Body of pancreas (tissue), 4 donors: ENCODE measurements around the gene RING1. TPM values are rescaled to one million over a fixed set of nuclear protein-coding genes. Genes with fewer than 3 reads are reported as not detected.

Source experiments
- ATAC-seq: fragments of 150-250 bp; one replicate; pipeline ENCODE4 v1.9.1; 2016
- DNase-seq, 4 donors: peaks; one replicate each; pipeline ENCODE4 v3.0.0-alpha.2; 2019
- H3K27ac ChIP-seq, 4 donors: fragments of 200-600 bp; sonication (generic); 1 replicate in 3 of 4; 2 replicates in 1 of 4; pipeline versions ENCODE4 v1.5.1 to v1.6.1; 2016 to 2019; ENCODE audit warnings: mild to moderate bottlenecking in 1 of 4, mixed read lengths in 1 of 4, moderate library complexity in 1 of 4
- H3K27me3 ChIP-seq, 2 donors: fragments of 200-600 bp; sonication (generic); one replicate each; pipeline ENCODE4 v1.6.0; 2016; ENCODE audit warnings: mild to moderate bottlenecking in 1 of 2
- H3K36me3 ChIP-seq, 2 donors: fragments of 200-600 bp; sonication (generic); replicated peaks in 1 of 2; 2 replicates each; pipeline ENCODE4 v1.5.1; 2016; ENCODE audit warnings: low read depth in 2 of 2; ENCODE audit not compliant: insufficient read depth in 1 of 2
- H3K4me1 ChIP-seq: fragments of 200-600 bp; sonication (generic); one replicate; pipeline ENCODE4 v1.6.0; 2016
- H3K4me3 ChIP-seq, 2 donors: fragments of 200-600 bp; sonication (generic); 1 replicate in 1 of 2; 2 replicates in 1 of 2; pipeline ENCODE4 v1.5.1; 2016 to 2019
- H3K9me3 ChIP-seq, 3 donors: fragments of 200-600 bp; sonication (generic); 1 replicate in 2 of 3; 2 replicates in 1 of 3; pipeline ENCODE4 v1.5.1; 2016
- POLR2A ChIP-seq, 3 donors: fragments of 450-650 bp; IDR thresholded peaks; one replicate each; pipeline ENCODE4 v1.6.1; 2016; ENCODE audit warnings: antibody characterized with exemption in 3 of 3, mild to moderate bottlenecking in 2 of 3
- WGBS, 2 donors: methylation state at CpG; one replicate each; pipeline ENCODE4 v1.1.5; 2017; 5-methylcytosine and 5-hydroxymethylcytosine counted together
- intact Hi-C: fragments of 100-400 bp; cut with DNase I; formaldehyde crosslinking; loops from one replicate; pipeline ENCODE4 v1.15.1; 2023
- total RNA-seq, 2 donors: library from RNA; depleted of rRNA; stranded (reverse); fragments of >200 nt; gene quantifications; one replicate each; pipeline ENCODE4 v1.1.0, GENCODE V29; 2016
- TF ChIP-seq, protein P1 (sequence below), 7 experiments: fragments of 450-650 bp in 4 of 7; fragments of 200-600 bp in 3 of 7; sonication (generic) in 3 of 7; IDR thresholded peaks; one replicate each; pipeline ENCODE4 v1.5.1; 2016 to 2019; ENCODE audit warnings: antibody characterized with exemption in 7 of 7

The RING1 gene
- total RNA-seq, 2 donors from 2014 or later, result 11.2 to 28.3 TPM

DNA sequence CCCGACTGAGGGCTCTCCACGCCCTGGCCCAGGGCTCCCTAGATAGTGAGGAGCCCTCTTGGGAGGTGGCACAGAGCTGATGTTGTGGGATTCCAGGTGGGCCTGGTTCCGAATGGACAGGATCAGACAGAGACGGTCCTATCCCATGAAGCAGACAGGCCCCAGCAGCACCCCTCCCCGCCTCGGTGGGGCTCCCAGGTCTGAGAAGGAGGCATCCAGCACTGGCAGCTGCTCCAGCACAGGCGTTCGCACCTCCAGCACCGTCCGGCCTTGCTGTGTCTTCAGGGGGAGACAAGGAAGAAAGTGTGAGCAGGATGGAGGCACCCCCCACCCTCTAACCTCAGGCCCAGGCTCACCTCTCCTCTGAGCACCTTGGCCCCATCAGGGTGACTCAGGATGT, 44.8 kb upstream of the RING1 start:
- H3K9me3 ChIP-seq, result no peaks in the 10 kb centered on the region
- H3K27ac ChIP-seq, result no peak overlapping the region
- TF ChIP-seq, protein P1, sequence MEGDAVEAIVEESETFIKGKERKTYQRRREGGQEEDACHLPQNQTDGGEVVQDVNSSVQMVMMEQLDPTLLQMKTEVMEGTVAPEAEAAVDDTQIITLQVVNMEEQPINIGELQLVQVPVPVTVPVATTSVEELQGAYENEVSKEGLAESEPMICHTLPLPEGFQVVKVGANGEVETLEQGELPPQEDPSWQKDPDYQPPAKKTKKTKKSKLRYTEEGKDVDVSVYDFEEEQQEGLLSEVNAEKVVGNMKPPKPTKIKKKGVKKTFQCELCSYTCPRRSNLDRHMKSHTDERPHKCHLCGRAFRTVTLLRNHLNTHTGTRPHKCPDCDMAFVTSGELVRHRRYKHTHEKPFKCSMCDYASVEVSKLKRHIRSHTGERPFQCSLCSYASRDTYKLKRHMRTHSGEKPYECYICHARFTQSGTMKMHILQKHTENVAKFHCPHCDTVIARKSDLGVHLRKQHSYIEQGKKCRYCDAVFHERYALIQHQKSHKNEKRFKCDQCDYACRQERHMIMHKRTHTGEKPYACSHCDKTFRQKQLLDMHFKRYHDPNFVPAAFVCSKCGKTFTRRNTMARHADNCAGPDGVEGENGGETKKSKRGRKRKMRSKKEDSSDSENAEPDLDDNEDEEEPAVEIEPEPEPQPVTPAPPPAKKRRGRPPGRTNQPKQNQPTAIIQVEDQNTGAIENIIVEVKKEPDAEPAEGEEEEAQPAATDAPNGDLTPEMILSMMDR (IDR thresholded peaks at IDR 0.05), result no peak
- TF ChIP-seq POLR2A (IDR thresholded peaks at IDR 0.05), result no peak
- ATAC-seq (no peak), DNase-seq (no peak)
- intact Hi-C loops, result loop anchor here (5.0 kb wide), 1 partner anchor 84 kb away; no protein-coding TSS in a partner anchor
- H3K27me3 ChIP-seq, result no peaks in the 10 kb centered on the region
- peaks cover 13% of the 10 kb centered on the region for H3K4me1 ChIP-seq
- 71 to 80% methylated on average over 1 to 10 of the region's 10 CpGs for WGBS, 2 donors
- H3K36me3 ChIP-seq, result no peaks in the 10 kb centered on the region
- H3K4me3 ChIP-seq, result no peak overlapping the region

DNA sequence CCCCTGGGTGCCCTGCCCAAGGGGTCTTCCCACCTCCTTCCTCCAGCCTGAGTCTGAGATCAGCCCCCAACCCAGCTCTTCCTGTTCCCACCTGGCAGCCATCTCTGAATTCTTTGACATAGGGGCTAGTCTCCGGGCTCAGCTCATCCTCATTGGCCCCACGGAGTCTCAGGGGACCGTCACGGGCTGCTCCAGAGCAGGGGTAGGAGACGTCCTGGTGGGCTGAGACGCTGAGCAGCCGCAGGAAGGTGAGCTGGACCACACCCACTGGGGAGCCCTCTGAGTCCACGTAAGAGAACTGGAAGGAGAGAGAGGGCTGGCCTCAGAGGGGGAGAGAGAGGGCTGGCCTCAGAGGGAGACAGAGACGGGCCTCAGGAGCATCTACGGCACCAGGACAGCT, 44.1 kb upstream of the RING1 start:
- Histone ChIP-seq H3K4me1 (peaks cover 13% of the 10 kb centered on the region), H3K36me3 (no peaks in the 10 kb centered on the region), H3K27me3 (no peaks in the 10 kb centered on the region), H3K4me3 (no peak overlapping the region), H3K9me3 (no peaks in the 10 kb centered on the region), H3K27ac (no peak overlapping the region)
- ATAC-seq (no peak), DNase-seq (no peak)
- TF ChIP-seq, protein P1 (IDR thresholded peaks at IDR 0.05), result no peak
- no peak for TF ChIP-seq POLR2A (IDR thresholded peaks at IDR 0.05)
- 33% methylated on average over 7 to 10 of the region's 10 CpGs for WGBS, 2 donors
- intact Hi-C loops, result loop anchor here (5.0 kb wide), 1 partner anchor 83 kb away; no protein-coding TSS in a partner anchor

DNA sequence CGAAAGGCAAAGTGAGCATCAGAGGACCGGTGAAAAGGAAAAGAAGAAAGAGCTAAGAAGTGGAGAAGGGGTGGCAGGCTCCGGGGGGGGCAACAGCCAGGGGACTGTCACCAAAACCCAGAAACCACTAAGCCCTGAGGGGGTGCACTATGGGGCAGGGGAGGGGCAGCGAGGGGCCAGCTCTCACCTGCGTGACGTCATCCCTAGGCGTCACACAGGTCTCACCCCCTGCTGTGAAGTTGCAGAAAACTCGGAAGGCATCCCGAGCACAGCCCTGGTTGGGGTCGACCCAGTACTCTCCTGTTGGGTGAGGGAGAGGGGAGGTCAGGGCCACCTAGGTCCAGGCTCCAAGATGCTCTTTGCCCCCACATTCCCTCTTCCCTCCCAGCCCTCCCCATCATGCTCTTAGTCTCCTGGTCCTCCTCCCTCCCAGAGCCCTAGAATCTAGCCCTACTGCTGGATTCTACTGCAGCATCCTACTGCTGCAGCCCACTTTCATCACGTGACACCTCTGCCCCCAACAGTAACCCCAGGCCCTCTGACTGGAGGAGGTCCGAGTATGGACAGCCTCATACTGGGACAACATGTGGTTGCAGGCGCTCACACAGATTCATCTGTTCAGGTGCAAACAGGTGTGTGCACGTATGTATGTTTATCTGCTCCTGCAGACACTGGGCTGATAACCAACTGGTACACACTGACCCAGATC, 43.5 kb upstream of the RING1 start:
- 43 to 50% methylated on average over 14 of the region's 14 CpGs for WGBS, 2 donors
- ATAC-seq, result no peak
- intact Hi-C loops, result loop anchor here (5.0 kb wide), 1 partner anchor 82 kb away; no protein-coding TSS in a partner anchor

DNA sequence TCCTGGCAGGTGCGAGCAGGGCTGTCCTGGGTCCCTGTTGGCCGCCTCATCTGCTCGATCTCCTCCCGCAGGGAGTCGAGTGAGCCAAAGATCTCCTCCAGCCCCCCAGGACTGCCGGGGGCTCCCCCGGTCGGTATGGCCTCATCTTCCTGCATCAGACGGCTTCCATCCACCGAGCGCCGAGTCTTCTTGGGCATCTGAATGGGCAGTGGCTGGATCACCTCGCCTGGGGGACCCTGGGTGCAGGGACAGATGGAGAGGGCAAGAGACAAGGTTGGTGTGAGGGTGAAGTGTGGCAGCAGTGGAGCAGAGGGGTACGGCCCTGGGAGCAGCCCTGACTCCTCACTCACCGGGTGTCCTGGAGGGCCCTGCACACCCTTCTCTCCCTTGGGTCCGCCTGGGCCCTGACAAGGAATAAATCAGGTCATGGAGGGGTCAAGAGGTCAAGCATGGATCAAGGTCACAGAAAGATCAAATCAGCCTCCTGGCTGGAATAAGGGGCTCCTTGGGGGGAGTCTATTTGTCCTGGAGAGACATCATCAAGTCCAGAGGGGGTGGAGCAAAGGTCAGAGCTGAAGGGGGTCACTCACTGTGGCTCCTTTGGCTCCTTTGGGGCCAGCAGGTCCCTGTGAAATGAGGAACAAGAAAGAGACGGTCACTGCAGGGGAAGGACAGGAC, 42.6 kb upstream of the RING1 start:
- Histone ChIP-seq H3K4me1 (peaks cover 13% of the 10 kb centered on the region), H3K27me3 (no peaks in the 10 kb centered on the region), H3K9me3 (no peaks in the 10 kb centered on the region), H3K36me3 (no peaks in the 10 kb centered on the region), H3K4me3 (no peak overlapping the region), H3K27ac (no peak overlapping the region)
- TF ChIP-seq, protein P1 (IDR thresholded peaks at IDR 0.05), result no peak
- no peak for TF ChIP-seq POLR2A (IDR thresholded peaks at IDR 0.05)
- DNase-seq (no peak), ATAC-seq (no peak)
- intact Hi-C loops, result no loop called here
- WGBS, 2 donors, result 64 to 70% methylated on average over 8 to 14 of the region's 17 CpGs

More for the DNA sequence above, 43.5 kb upstream of the RING1 start:
- DNase-seq, result no peak
- Histone ChIP-seq H3K36me3 (no peaks in the 10 kb centered on the region), H3K4me1 (peaks cover 13% of the 10 kb centered on the region), H3K27ac (no peak overlapping the region), H3K9me3 (no peaks in the 10 kb centered on the region), H3K27me3 (no peaks in the 10 kb centered on the region), H3K4me3 (no peak overlapping the region)
- TF ChIP-seq, protein P1 (IDR thresholded peaks at IDR 0.05), result no peak
- no peak for TF ChIP-seq POLR2A (IDR thresholded peaks at IDR 0.05)
